Panc1 (cell line): Measurements from ENCODE around the gene GSTO2. TPM values are rescaled to one million over a fixed set of nuclear protein-coding genes. Genes with fewer than 3 reads are reported as not detected.

Experiments
- ATAC-seq: fragments of 200-7000 bp; cut with Tn5 transposase; 2 replicates; pipeline ENCODE4 v1.9.1; 2020; ENCODE audit warnings: mild to moderate bottlenecking, moderate library complexity
- BruUV-seq: library from RNA; stranded (reverse); fragments of 400-500 nt; replicated peaks from 2 replicates; lab custom pipeline; 2021; lab: Mats Ljungman, UMichigan
- CTCF ChIA-PET: fragments of 300-600 bp; sonication (Branson Sonifier 250); formaldehyde crosslinking; loops from one replicate; lab custom pipeline; 2022; ENCODE audit warnings: antibody characterized with exemption; lab: Charles Lee
- POLR2A ChIA-PET: fragments of 300-600 bp; sonication (Branson Sonifier 250); formaldehyde crosslinking; loops from one replicate; lab custom pipeline; 2022; ENCODE audit warnings: antibody characterized with exemption; lab: Charles Lee
- DNase-seq: peaks from one replicate; pipeline ENCODE4 v3.0.0-alpha.2; 2010; ENCODE audit warnings: low read depth, low spot score
- H3K27ac ChIP-seq: 2 replicates; pipeline ENCODE4 v1.5.1; 2011; ENCODE audit warnings: mild to moderate bottlenecking, low read length, inconsistent platforms
- H3K27me3 ChIP-seq: fragments of 200-500 bp; sonication (Bioruptor generic); 2 replicates; pipeline ENCODE4 v1.6.0; 2014; ENCODE audit warnings: low read length, inconsistent platforms; ENCODE audit not compliant: control insufficient read depth, insufficient read depth
- H3K36me3 ChIP-seq: fragments of 200-500 bp; sonication (Bioruptor generic); 2 replicates; pipeline ENCODE4 v1.5.1; 2014; ENCODE audit warnings: inconsistent platforms, mild to moderate bottlenecking, low read length, moderate library complexity; ENCODE audit not compliant: control insufficient read depth, insufficient read depth
- H3K4me1 ChIP-seq: 2 replicates; pipeline ENCODE4 v1.5.1; 2011; ENCODE audit warnings: inconsistent platforms, mild to moderate bottlenecking, low read length, moderate library complexity; ENCODE audit not compliant: control insufficient read depth, insufficient read depth
- H3K4me3 ChIP-seq, 2 experiments: 2 replicates each; pipeline ENCODE4 v1.5.1; 2011 to 2012; ENCODE audit warnings: low read depth in 2 of 2, low read length in 2 of 2, mild to moderate bottlenecking in 2 of 2, inconsistent platforms in 1 of 2, moderate library complexity in 1 of 2
- H3K9me3 ChIP-seq: fragments of 200-500 bp; sonication (Bioruptor generic); 2 replicates; pipeline ENCODE4 v1.5.1; 2014; ENCODE audit warnings: low read depth, mild to moderate bottlenecking, inconsistent platforms, low read length, moderate library complexity; ENCODE audit not compliant: control insufficient read depth, insufficient read depth
- CTCF ChIP-seq: fragments of 450-650 bp; IDR thresholded peaks from 2 replicates; pipeline ENCODE4 v1.5.1; 2017; ENCODE audit warnings: mild to moderate bottlenecking
- POLR2AphosphoS5 ChIP-seq: IDR thresholded peaks from 2 replicates; pipeline ENCODE4 v1.6.1; 2012; ENCODE audit warnings: mild to moderate bottlenecking, low read depth, low read length, moderate library complexity
- REST ChIP-seq, 2 experiments: IDR thresholded peaks; 2 replicates each; pipeline ENCODE4 v1.6.1; 2011 to 2012; ENCODE audit warnings: low read depth in 2 of 2, control low read depth in 1 of 2, low read length in 1 of 2, mild to moderate bottlenecking in 1 of 2, moderate library complexity in 1 of 2; ENCODE audit not compliant: insufficient read depth in 1 of 2
- SIN3A ChIP-seq: IDR thresholded peaks from 2 replicates; pipeline ENCODE4 v1.6.1; 2012; ENCODE audit warnings: low read depth, mild to moderate bottlenecking, low read length, moderate library complexity, borderline replicate concordance; ENCODE audit not compliant: insufficient read depth
- TCF7L2 ChIP-seq: IDR thresholded peaks from 2 replicates; pipeline ENCODE4 v1.6.1; 2011; ENCODE audit warnings: mild to moderate bottlenecking, low read depth, low read length, inconsistent platforms
- in situ Hi-C: cut with HindIII; loops from 2 replicates; pipeline ENCODE4 v1.10.0; 2016; ENCODE audit warnings: low sequenced_read_pairs, low pct_unique_long_range_greater_than_20kb
- intact Hi-C: fragments of 100-400 bp; cut with micrococcal nuclease; formaldehyde crosslinking; loops from one replicate; pipeline ENCODE4 v1.10.0; 2022; ENCODE audit not compliant: unreplicated experiment
- total RNA-seq: library from RNA; stranded (reverse); gene quantifications from one replicate; pipeline ENCODE4 v1.2.1, GENCODE V29; 2021; ENCODE audit not compliant: unreplicated experiment

Gene GSTO2
- total RNA-seq, 1 experiment from 2014 or later = 28.5 TPM

- no peak for DNase-seq
- no peaks in the 10 kb centered on the region for H3K36me3 ChIP-seq
- in situ Hi-C loops (no loop called here), intact Hi-C loops (no loop called here)
- POLR2A ChIA-PET = interaction anchor here (0.5 kb wide), 1 partner anchor 550 kb away, joined by 3 read pairs; no protein-coding TSS in a partner anchor
- CTCF ChIA-PET = interaction anchor here (0.7 kb wide), 1 partner anchor 43 kb away, joined by 6 read pairs; no protein-coding TSS in a partner anchor
- H3K4me3 ChIP-seq = no peak overlapping the region
- H3K4me1 ChIP-seq = peaks cover 3% of the 10 kb centered on the region
- no peak overlapping the region for H3K27ac ChIP-seq
- TF ChIP-seq SIN3A = no peak
- no peak for TF ChIP-seq REST (IDR thresholded peaks at IDR 0.05; ENCODE audit: insufficient read depth in 1 of 2, low read depth in 2 of 2, low read length in 1 of 2)
- no peak for TF ChIP-seq TCF7L2
- TF ChIP-seq CTCF = no peak
- no peak for TF ChIP-seq POLR2AphosphoS5
- no TSS peak for BruUV-seq
- no peaks in the 10 kb centered on the region for H3K27me3 ChIP-seq
- ATAC-seq = no peak
- no peaks in the 10 kb centered on the region for H3K9me3 ChIP-seq
Observed at GRCh38 chr10:104300002-104300735, 31.2 kb downstream of the GSTO2 start.

- TF ChIP-seq TCF7L2 = no peak
- no peak for TF ChIP-seq REST (IDR thresholded peaks at IDR 0.05; ENCODE audit: insufficient read depth in 1 of 2, low read depth in 2 of 2, low read length in 1 of 2)
- no peak for TF ChIP-seq SIN3A
- no peak for TF ChIP-seq POLR2AphosphoS5
- TF ChIP-seq CTCF = no peak; the same call in 1 of the 2 replicates
- Histone ChIP-seq H3K36me3 (no peaks in the 10 kb centered on the region), H3K9me3 (no peaks in the 10 kb centered on the region), H3K4me3 (no peak overlapping the region), H3K27ac (no peak overlapping the region), H3K27me3 (no peaks in the 10 kb centered on the region), H3K4me1 (peaks cover 9% of the 10 kb centered on the region)
- in situ Hi-C loops (no loop called here), intact Hi-C loops (no loop called here)
- CTCF ChIA-PET = no interaction called here
- no TSS peak for BruUV-seq
- POLR2A ChIA-PET = interaction anchor here (0.5 kb wide), 1 partner anchor 549 kb away, joined by 3 read pairs; no protein-coding TSS in a partner anchor
- ATAC-seq (no peak; the same call in 1 of the 2 replicates), DNase-seq (no peak)
Observed at GRCh38 chr10:104300736-104301292, 31.8 kb downstream of the GSTO2 start.
